DND-41 (cell line): ENCODE data around the gene ZMPSTE24.

Source experiments
- EZH2 ChIP-seq: IDR thresholded peaks from 3 replicates; pipeline ENCODE4 v1.6.1; 2012; ENCODE audit warnings: borderline replicate concordance, low read depth, mild to moderate bottlenecking, moderate library complexity, low read length, inconsistent platforms; ENCODE audit not compliant: severe bottlenecking
- TF ChIP-seq, protein P1 (sequence below): IDR thresholded peaks from 2 replicates; pipeline ENCODE4 v1.5.1; 2012; ENCODE audit warnings: borderline replicate concordance, low read length, moderate library complexity, mild to moderate bottlenecking; ENCODE audit not compliant: poor library complexity, severe bottlenecking; ENCODE audit errors: extremely low read depth

- no peak for TF ChIP-seq EZH2
- TF ChIP-seq, protein P1, sequence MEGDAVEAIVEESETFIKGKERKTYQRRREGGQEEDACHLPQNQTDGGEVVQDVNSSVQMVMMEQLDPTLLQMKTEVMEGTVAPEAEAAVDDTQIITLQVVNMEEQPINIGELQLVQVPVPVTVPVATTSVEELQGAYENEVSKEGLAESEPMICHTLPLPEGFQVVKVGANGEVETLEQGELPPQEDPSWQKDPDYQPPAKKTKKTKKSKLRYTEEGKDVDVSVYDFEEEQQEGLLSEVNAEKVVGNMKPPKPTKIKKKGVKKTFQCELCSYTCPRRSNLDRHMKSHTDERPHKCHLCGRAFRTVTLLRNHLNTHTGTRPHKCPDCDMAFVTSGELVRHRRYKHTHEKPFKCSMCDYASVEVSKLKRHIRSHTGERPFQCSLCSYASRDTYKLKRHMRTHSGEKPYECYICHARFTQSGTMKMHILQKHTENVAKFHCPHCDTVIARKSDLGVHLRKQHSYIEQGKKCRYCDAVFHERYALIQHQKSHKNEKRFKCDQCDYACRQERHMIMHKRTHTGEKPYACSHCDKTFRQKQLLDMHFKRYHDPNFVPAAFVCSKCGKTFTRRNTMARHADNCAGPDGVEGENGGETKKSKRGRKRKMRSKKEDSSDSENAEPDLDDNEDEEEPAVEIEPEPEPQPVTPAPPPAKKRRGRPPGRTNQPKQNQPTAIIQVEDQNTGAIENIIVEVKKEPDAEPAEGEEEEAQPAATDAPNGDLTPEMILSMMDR: no peak
Measured at GRCh38 chr1:40239626-40240025, 18.4 kb upstream of the ZMPSTE24 start.
